A549 (cell line): ENCODE results near the gene PDIA5. TPM values are rescaled to one million over a fixed set of nuclear protein-coding genes. Genes with fewer than 3 reads are reported as not detected.
A peak's percentile ranks its signal among the peaks of the same experiment; 100 is the strongest.

Experiments
- ATAC-seq, 2 experiments: fragments of 200-7000 bp in 1 of 2; fragments of >200 bp in 1 of 2; cut with Nextera tagmentation in 1 of 2; cut with Tn5 transposase in 1 of 2; 3 replicates each; pipeline versions ENCODE4 v1.8.0 to v1.9.1; 2018 to 2020; ENCODE audit warnings: mild to moderate bottlenecking in 1 of 2, moderate library complexity in 1 of 2
- CTCF ChIA-PET: fragments of 300-600 bp; sonication (Branson Sonifier 250); formaldehyde crosslinking; extraction: SDS; loops from one replicate; lab custom pipeline; 2021; ENCODE audit warnings: antibody characterized with exemption, inconsistent platforms; lab: Yijun Ruan, JAX
- POLR2A ChIA-PET: fragments of 350-600 bp; formaldehyde crosslinking; extraction: SDS; loops from one replicate; lab custom pipeline; 2021; ENCODE audit warnings: antibody characterized with exemption, inconsistent platforms; lab: Yijun Ruan, JAX
- DNase-seq, 2 experiments: peaks; one replicate each; pipeline versions ENCODE4 v3.0.0 to v3.0.0-alpha.2; 2011 to 2016; ENCODE audit warnings: low read depth in 1 of 2, low spot score in 1 of 2
- FAIRE-seq: peaks from 2 replicates; lab custom pipeline; 2011; peaks lifted over from hg19 to GRCh38; lab: Jason Lieb, UNC
- H3K27ac ChIP-seq, 2 experiments: fragments of >200 bp; sonication (Bioruptor Twin); formaldehyde crosslinking; 3 replicates each; pipeline ENCODE4 v1.5.1; 2016 to 2017
- H3K4me1 ChIP-seq: fragments of >200 bp; sonication (Bioruptor Twin); formaldehyde crosslinking; 3 replicates; pipeline ENCODE4 v1.6.1; 2016
- H3K4me2 ChIP-seq: fragments of >200 bp; sonication (Bioruptor Twin); formaldehyde crosslinking; 3 replicates; pipeline ENCODE4 v1.6.1; 2016
- H3K4me3 ChIP-seq: fragments of >200 bp; sonication (Bioruptor Twin); formaldehyde crosslinking; 3 replicates; pipeline ENCODE4 v1.5.1; 2016
- H3K9me3 ChIP-seq: fragments of >200 bp; sonication (Bioruptor Twin); formaldehyde crosslinking; 3 replicates; pipeline ENCODE4 v1.6.1; 2016
- BCL3 ChIP-seq: fragments of >200 bp; sonication (Bioruptor Twin); formaldehyde crosslinking; IDR thresholded peaks from 3 replicates; pipeline ENCODE4 v1.6.1; 2016
- CBX2 ChIP-seq: fragments of 200-600 bp; sonication (generic); IDR thresholded peaks from 2 replicates; pipeline ENCODE4 v1.6.1; 2016; ENCODE audit warnings: low read depth, mild to moderate bottlenecking, borderline replicate concordance
- CHD2 ChIP-seq: fragments of 150-350 bp; IDR thresholded peaks from 2 replicates; pipeline ENCODE4 v1.6.1; 2014; ENCODE audit warnings: low read length; ENCODE audit not compliant: partially characterized antibody
- E2F6 ChIP-seq: IDR thresholded peaks from 2 replicates; pipeline ENCODE4 v1.6.1; 2012; ENCODE audit warnings: low read depth, borderline replicate concordance
- EHF ChIP-seq: fragments of 250-450 bp; sonication (Bioruptor Pico); IDR thresholded peaks from 2 replicates; pipeline ENCODE4 v1.5.0; 2020; ENCODE audit warnings: mild to moderate bottlenecking
- FOSL2 ChIP-seq, 2 experiments: fragments of 450-650 bp in 1 of 2; fragments of >200 bp in 1 of 2; sonication (Bioruptor Twin) in 1 of 2; formaldehyde crosslinking; IDR thresholded peaks; 2 replicates each; pipeline versions ENCODE4 v1.5.0 to v1.6.1; 2016 to 2020; ENCODE audit warnings: mild to moderate bottlenecking in 1 of 2, moderate library complexity in 1 of 2
- GATA3 ChIP-seq: IDR thresholded peaks from 2 replicates; pipeline ENCODE4 v1.6.1; 2012; ENCODE audit warnings: borderline replicate concordance
- HDAC2 ChIP-seq: fragments of 200-600 bp; sonication (generic); IDR thresholded peaks from 2 replicates; pipeline ENCODE4 v1.6.1; 2016
- HEYL ChIP-seq: fragments of 250-450 bp; sonication (Bioruptor Pico); IDR thresholded peaks from 2 replicates; pipeline ENCODE4 v1.8.0; 2021; ENCODE audit warnings: mild to moderate bottlenecking, moderate library complexity
- JUNB ChIP-seq: fragments of >200 bp; sonication (Bioruptor Twin); formaldehyde crosslinking; IDR thresholded peaks from 2 replicates; pipeline ENCODE4 v1.6.1; 2016
- MAZ ChIP-seq: fragments of 150-350 bp; IDR thresholded peaks from 2 replicates; pipeline ENCODE4 v1.6.1; 2014; ENCODE audit warnings: antibody characterized with exemption, low read depth, low read length, borderline replicate concordance
- PHF8 ChIP-seq: fragments of 200-600 bp; sonication (generic); IDR thresholded peaks from 2 replicates; pipeline ENCODE4 v1.6.1; 2016; ENCODE audit warnings: low read depth, mild to moderate bottlenecking, antibody characterized with exemption, moderate library complexity, borderline replicate concordance
- POLR2A ChIP-seq: IDR thresholded peaks from 2 replicates; pipeline ENCODE4 v1.6.1; 2012; ENCODE audit warnings: mild to moderate bottlenecking, low read length
- POLR2AphosphoS2 ChIP-seq: conservative IDR thresholded peaks from 2 replicates; pipeline ENCODE4 v1.6.1; 2012; ENCODE audit warnings: low read length, improper control_type of control experiment, inconsistent platforms
- RCOR1 ChIP-seq: fragments of 150-350 bp; IDR thresholded peaks from 2 replicates; pipeline ENCODE4 v1.6.1; 2014; ENCODE audit warnings: antibody characterized with exemption, low read length, low read depth
- RNF2 ChIP-seq: fragments of 200-600 bp; sonication (generic); IDR thresholded peaks from 2 replicates; pipeline ENCODE4 v1.6.1; 2016; ENCODE audit warnings: low read depth, mild to moderate bottlenecking, antibody characterized with exemption, moderate library complexity, borderline replicate concordance
- USF2 ChIP-seq: fragments of 450-650 bp; IDR thresholded peaks from 2 replicates; pipeline ENCODE4 v1.6.1; 2014; ENCODE audit warnings: antibody characterized with exemption
- ZSCAN20 ChIP-seq: fragments of 250-450 bp; sonication (Bioruptor Pico); IDR thresholded peaks from 2 replicates; pipeline ENCODE4 v1.8.0; 2022; ENCODE audit warnings: mild to moderate bottlenecking, moderate library complexity
- WGBS: methylation state at CpG from one replicate; pipeline ENCODE4 v1.1.6; 2017; ENCODE audit errors: missing lambda C conversion rate; 5-methylcytosine and 5-hydroxymethylcytosine counted together
- polyA plus RNA-seq, 4 experiments: library from polyadenylated mRNA; depleted of rRNA in 3 of 4; stranded (reverse); fragments of >200 nt; fragmentation: RNase III in 1 of 4; extraction: RNeasy Plus Mini Kit Qiagen cat#74134 plus additional on column Dnase treatment in 1 of 4; gene quantifications; 2 replicates in 3 of 4; 3 replicates in 1 of 4; pipeline ENCODE4 v1.2.3, GENCODE V29; 2011 to 2017
- TF ChIP-seq, protein P1 (sequence below): fragments of 200-600 bp; sonication (generic); IDR thresholded peaks from 2 replicates; pipeline ENCODE4 v1.6.1; 2016; ENCODE audit warnings: antibody characterized with exemption, mild to moderate bottlenecking, moderate library complexity
- TF ChIP-seq, protein P2 (sequence below): IDR thresholded peaks from 2 replicates; pipeline ENCODE4 v1.6.1; 2012

PDIA5 gene
- polyA plus RNA-seq, 2 of the 4 experiments (the other 2 are of a cell fraction): 17.5 to 28.1 TPM

- 90% methylated on average over 10 of the region's 15 CpGs for WGBS
- ChIA-PET POLR2A (no interaction called here), CTCF (interaction anchor here (1.1 kb wide), 1 partner anchor 38 kb away, joined by 3 read pairs; no protein-coding TSS in a partner anchor)
- FAIRE-seq: no peak
- ATAC-seq: no peak
- DNase-seq: no peak
- Histone ChIP-seq H3K4me1 (no peaks in the 10 kb centered on the region), H3K4me3 (no peak overlapping the region), H3K9me3 (no peaks in the 10 kb centered on the region), H3K27ac (no peak overlapping the region), H3K4me2 (no peak overlapping the region)
- 0 out of 2 replicates have a peak, but pooled peaks have one; percentile 12 for TF ChIP-seq POLR2A
- no peak for TF ChIP-seq HDAC2
Measured at GRCh38 chr3:123156276-123156995, 89.6 kb downstream of the PDIA5 start.

- Histone ChIP-seq H3K27ac (no peak overlapping the region), H3K9me3 (no peaks in the 10 kb centered on the region), H3K4me1 (no peaks in the 10 kb centered on the region), H3K4me2 (no peak overlapping the region), H3K4me3 (no peak overlapping the region)
- FAIRE-seq: no peak
- no peak for DNase-seq
- no peak for ATAC-seq
- CTCF ChIA-PET: interaction anchor here (0.8 to 1.1 kb wide), 2 partner anchors 14 to 37 kb away, joined by 3 read pairs; no protein-coding TSS in a partner anchor
- TF ChIP-seq USF2 (no peak), CBX2 (no peak), RNF2 (no peak), GATA3 (no peak), POLR2A (no peak), HEYL (CRISPR knock-in tag) (no peak), HDAC2 (no peak), CHD2 (no peak), JUNB (no peak), BCL3 (no peak), EHF (CRISPR knock-in tag) (no peak)
- TF ChIP-seq, protein P1, sequence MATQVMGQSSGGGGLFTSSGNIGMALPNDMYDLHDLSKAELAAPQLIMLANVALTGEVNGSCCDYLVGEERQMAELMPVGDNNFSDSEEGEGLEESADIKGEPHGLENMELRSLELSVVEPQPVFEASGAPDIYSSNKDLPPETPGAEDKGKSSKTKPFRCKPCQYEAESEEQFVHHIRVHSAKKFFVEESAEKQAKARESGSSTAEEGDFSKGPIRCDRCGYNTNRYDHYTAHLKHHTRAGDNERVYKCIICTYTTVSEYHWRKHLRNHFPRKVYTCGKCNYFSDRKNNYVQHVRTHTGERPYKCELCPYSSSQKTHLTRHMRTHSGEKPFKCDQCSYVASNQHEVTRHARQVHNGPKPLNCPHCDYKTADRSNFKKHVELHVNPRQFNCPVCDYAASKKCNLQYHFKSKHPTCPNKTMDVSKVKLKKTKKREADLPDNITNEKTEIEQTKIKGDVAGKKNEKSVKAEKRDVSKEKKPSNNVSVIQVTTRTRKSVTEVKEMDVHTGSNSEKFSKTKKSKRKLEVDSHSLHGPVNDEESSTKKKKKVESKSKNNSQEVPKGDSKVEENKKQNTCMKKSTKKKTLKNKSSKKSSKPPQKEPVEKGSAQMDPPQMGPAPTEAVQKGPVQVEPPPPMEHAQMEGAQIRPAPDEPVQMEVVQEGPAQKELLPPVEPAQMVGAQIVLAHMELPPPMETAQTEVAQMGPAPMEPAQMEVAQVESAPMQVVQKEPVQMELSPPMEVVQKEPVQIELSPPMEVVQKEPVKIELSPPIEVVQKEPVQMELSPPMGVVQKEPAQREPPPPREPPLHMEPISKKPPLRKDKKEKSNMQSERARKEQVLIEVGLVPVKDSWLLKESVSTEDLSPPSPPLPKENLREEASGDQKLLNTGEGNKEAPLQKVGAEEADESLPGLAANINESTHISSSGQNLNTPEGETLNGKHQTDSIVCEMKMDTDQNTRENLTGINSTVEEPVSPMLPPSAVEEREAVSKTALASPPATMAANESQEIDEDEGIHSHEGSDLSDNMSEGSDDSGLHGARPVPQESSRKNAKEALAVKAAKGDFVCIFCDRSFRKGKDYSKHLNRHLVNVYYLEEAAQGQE: no peak
- POLR2A ChIA-PET: no interaction called here
- 75% methylated on average over 2 of the region's 2 CpGs for WGBS
Measured at GRCh38 chr3:123157209-123157597, 90.4 kb downstream of the PDIA5 start.

DNA sequence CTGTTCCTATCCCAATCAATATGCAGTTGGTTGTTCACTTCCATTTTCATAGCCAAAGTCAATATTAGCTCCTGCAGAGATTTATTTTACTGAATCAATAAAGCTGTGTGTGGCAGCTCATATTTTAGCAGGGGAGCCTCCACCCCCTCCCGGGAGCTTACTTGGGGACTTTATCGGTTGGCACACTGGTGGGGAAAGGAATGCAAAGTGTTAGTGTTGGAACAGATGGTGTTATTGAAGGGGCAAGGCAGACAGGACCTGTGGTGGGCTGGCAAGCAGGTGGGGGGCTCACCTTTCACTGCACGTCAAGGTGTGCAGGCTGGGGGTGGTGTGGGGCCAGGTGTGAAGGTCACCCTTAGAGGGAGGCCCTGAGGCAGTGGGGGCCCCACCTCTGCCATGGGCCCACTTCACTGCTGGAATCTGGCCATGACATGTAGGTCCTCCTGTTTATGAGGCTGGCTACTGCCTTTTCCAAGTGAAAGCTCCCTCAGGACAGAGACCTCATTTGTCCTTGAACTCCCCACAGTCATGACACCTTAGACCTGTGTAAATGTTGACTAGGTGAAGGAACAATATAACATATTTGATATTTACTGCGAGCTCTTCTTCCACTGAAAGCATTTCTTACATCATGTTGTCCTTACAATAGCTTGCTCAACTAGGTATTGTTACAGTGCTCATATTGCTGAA, 90.9 kb downstream of the PDIA5 start:
- H3K9me3 ChIP-seq: no peaks in the 10 kb centered on the region
- WGBS: 81% methylated on average over 4 of the region's 4 CpGs
- FAIRE-seq (no peak), DNase-seq (no peak), ATAC-seq (no peak)
- no peak overlapping the region for H3K4me2 ChIP-seq
- H3K4me3 ChIP-seq: no peak overlapping the region
- no peak overlapping the region for H3K27ac ChIP-seq
- ChIA-PET CTCF (interaction anchor here (0.8 to 1.1 kb wide), 2 partner anchors 15 to 37 kb away, joined by 3 read pairs; no protein-coding TSS in a partner anchor), POLR2A (no interaction called here)
- no peaks in the 10 kb centered on the region for H3K4me1 ChIP-seq
- no peak for TF ChIP-seq ZSCAN20 (CRISPR knock-in tag)
- TF ChIP-seq E2F6: no peak
- TF ChIP-seq PHF8: no peak
- TF ChIP-seq RCOR1: no peak
- TF ChIP-seq, protein P2, sequence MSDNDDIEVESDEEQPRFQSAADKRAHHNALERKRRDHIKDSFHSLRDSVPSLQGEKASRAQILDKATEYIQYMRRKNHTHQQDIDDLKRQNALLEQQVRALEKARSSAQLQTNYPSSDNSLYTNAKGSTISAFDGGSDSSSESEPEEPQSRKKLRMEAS: no peak
- TF ChIP-seq POLR2AphosphoS2: no peak
- TF ChIP-seq, protein P1: no peak
- TF ChIP-seq FOSL2 (IDR thresholded peaks at IDR 0.05): no peak
- TF ChIP-seq FOSL2 (CRISPR knock-in tag; IDR thresholded peaks at IDR 0.05): no peak
- no peak for TF ChIP-seq MAZ
